Activated CD8-positive, alpha-beta memory T cell treated with anti-CD3 and anti-CD28 coated beads, Interleukin-2, amount 50 U/mL, for 48 hours (primary cell): ENCODE measurements around the gene OTULINL.

ENCODE experiments used
- DNase-seq: peaks from one replicate; pipeline ENCODE4 v3.0.0-alpha.2; 2020

The OTULINL gene

DNA sequence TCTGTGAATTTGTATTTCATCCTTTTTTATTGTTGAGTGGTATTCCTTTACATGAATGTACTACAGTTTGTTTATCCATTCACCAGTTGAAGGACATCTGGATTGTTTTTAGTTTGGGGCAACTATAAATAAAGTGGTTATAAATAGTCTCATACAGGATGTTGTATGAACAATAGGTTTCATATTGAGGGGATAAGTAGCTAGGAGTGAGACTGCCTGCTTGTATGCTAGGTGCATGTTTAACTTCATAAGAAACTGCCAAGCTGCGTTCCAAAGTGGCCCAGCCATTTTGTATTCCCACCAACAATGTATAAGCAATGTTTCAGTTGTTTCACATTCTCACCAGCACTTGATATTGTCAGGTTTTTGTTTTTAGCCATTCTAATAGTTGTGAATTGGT, 21.5 kb downstream of the OTULINL start:
- DNase-seq = no peak

DNA sequence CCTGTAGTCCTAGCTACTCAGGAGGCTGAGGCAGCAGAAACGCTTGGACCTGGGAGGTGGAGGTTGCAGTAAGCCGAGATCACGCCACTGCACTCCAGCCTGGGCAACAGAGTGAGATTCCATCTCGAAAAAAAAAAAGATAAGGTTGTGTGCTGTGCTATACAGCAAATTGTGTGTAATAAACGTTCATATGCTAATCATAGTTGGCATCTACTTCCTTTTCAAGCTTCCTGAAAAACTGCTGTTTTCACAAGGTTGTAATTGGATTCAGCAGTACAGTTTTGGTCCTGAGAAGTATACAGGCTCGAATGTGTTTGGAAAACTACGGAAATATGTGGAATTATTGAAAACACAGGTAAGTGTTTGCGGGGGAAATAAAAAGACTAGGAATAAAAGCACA, 25.5 kb downstream of the OTULINL start:
- no peak for DNase-seq

- DNase-seq = no peak
These were observed 26.6 kb downstream of the OTULINL start for GRCh38 chr5:14608169-14608568.

DNA sequence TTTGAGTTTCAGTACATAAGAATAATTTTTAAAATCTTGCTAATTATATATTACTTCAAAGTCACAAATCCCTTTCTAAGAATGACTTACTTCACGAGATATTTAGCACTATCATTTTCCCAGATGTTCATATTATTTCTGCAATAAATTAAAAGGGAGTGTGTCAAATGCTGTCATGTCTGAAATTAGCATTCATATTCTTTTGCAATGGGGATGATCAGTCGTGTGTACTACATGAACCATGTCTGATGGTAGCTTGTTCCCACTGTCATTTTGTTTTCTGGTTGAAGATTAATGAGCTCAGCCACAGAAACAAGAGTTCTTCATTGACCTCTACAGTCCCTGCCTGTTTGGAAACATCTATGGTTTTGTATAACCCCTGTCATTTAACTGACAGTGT, 30.1 kb downstream of the OTULINL start:
- no peak for DNase-seq

- no peak for DNase-seq
These were observed 32.9 kb downstream of the OTULINL start for GRCh38 chr5:14614490-14614889.

- DNase-seq = no peak
These were observed 33.8 kb downstream of the OTULINL start for GRCh38 chr5:14615365-14615764.

GRCh38 chr5:14617441-14617840, 35.8 kb downstream of the OTULINL start:
- DNase-seq = no peak

DNA sequence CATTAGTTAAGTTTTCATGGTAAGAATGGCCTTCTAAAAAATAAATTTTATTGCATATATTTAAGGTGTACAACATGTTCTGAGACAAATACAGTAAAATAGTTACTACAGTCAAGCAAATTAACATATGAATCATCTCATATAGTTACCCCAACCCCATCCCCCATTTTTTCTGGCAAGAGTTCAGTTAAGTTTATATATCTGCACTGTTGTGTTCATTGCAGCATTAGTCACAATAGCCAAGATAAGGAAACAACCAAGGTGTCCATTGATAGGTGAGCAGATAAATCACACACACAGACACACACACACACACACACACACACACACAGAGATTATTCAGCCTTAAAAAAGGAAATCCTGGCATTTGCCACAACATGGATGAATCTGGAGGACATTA, 45.7 kb downstream of the OTULINL start:
- no peak for DNase-seq

- peak; percentile 69 for DNase-seq
These were observed 46.8 kb downstream of the OTULINL start for GRCh38 chr5:14628346-14628745.

GRCh38 chr5:14630671-14631070, 49.1 kb downstream of the OTULINL start:
- DNase-seq = no peak

- DNase-seq = no peak
These were observed 54.1 kb downstream of the OTULINL start for GRCh38 chr5:14635656-14636055.

DNA sequence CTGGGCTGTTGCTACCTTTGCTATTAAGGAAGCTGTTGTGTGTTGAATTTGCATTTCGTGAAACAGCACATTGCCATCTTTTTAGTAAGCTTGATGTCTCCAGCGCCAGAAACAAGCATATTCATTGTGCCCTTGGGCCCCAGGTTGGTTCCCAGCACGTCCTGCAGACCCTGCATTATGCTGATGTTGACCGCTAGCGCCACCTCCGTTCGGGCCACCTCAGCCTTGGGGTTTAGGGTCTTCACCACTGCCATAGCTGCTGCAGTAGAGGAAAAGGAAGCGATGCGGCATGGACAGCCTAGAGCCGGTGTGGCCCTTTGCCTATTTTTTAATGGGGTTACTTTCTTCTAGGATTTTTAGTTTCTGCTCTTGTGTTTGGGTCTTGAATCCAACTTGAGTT, 59.2 kb downstream of the OTULINL start:
- DNase-seq = no peak

GRCh38 chr5:14644623-14645237, 63.1 kb downstream of the OTULINL start:
- DNase-seq = no peak

DNA sequence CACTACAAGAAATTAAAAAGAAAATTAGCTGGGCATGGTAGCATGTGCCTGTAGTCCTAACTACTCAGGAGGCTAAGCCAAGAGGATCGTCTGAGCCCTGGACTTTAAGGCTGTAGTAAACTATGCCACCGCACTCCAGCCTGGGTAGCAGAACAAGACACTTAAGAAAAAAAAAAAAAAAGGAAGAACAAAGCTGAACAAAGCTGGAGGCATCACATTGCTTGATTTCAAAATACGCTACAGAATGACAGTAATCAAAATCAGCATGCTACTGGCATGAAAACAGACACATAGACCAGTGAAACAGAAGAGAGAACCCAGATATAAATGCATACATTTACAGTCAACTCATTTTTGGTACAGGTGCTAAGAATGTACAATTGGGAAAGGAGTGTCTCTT, 68.5 kb downstream of the OTULINL start:
- DNase-seq = no peak

- DNase-seq = no peak
These were observed 73.7 kb downstream of the OTULINL start for GRCh38 chr5:14655146-14655741.

GRCh38 chr5:14656898-14657297, 75.3 kb downstream of the OTULINL start:
- no peak for DNase-seq

DNA sequence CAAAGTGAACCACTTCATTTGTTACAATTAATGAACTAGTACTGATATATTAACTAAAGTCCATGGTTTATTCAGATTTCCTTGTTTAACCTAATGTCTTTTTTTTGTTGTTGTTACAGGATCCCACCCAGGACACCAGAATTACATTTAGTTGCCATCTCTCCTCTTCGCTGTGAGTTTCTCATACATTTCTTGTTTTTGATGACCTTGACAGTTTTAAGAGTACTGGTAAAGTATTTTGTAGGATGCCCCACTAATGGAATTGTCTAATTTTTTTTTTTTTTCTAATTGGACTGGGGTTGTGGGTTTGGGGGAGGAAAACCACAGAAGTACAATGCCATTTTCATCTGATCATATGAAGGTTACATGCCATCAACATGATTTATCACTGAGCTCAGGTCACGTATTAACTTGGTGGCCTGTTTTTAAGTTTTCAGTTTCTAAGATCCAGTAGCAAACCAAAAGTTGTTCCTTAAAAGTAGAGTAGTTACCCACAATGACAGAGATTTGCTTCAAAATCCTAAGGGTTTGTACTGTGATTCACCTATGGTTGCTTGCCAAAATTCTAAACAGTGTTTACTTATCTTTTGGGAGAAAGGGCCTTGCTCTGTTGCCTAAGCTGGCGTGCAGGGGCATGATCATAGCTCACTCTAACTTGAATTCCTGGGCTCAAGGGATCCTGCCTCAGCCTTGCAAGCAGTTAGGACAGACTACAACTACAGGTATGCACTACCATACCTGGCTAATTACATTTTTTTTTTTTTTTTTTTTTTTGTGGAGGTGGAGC, 78.4 kb downstream of the OTULINL start:
- no peak for DNase-seq

- DNase-seq = no peak
These were observed 79.2 kb downstream of the OTULINL start for GRCh38 chr5:14660833-14661232.
